Lower lobe of right lung (tissue), 2 donors: ENCODE measurements around the gene CPNE6. TPM values are rescaled to one million over a fixed set of nuclear protein-coding genes. Genes with fewer than 3 reads are reported as not detected.
"Not testable (repeated sequence)": the region's sequence is repeated elsewhere in the genome, so short reads cannot be mapped to it uniquely, and the experiment has no call there.

Experiments
- ATAC-seq, 2 donors: fragments of 200-7000 bp; cut with Tn5 transposase; one replicate each; pipeline ENCODE4 v1.9.1; 2020 to 2022; ENCODE audit warnings: mild to moderate bottlenecking in 2 of 2, moderate library complexity in 2 of 2
- DNase-seq: peaks from one replicate; pipeline ENCODE4 v3.0.0-alpha.2; 2020
- H3K27ac ChIP-seq: fragments of 200-600 bp; one replicate; pipeline ENCODE4 v1.8.0; 2022
- H3K27me3 ChIP-seq: fragments of 200-600 bp; one replicate; pipeline ENCODE4 v1.8.0; 2022; ENCODE audit warnings: low read depth
- H3K36me3 ChIP-seq: fragments of 200-600 bp; one replicate; pipeline ENCODE4 v1.8.0; 2022; ENCODE audit warnings: mild to moderate bottlenecking
- H3K4me1 ChIP-seq: fragments of 200-600 bp; one replicate; pipeline ENCODE4 v1.8.0; 2022
- H3K4me3 ChIP-seq: fragments of 200-600 bp; one replicate; pipeline ENCODE4 v1.8.0; 2022; ENCODE audit warnings: mild to moderate bottlenecking
- H3K9me3 ChIP-seq: fragments of 200-600 bp; one replicate; pipeline ENCODE4 v1.8.0; 2022
- CTCF ChIP-seq: fragments of 200-600 bp; IDR thresholded peaks from one replicate; pipeline ENCODE4 v1.8.0; 2022; ENCODE audit warnings: antibody characterized with exemption, mild to moderate bottlenecking
- intact Hi-C: fragments of 100-400 bp; cut with DNase I; formaldehyde crosslinking; loops from one replicate; pipeline ENCODE4 v1.11.0; 2022
- total RNA-seq: library from RNA; stranded (reverse); fragmentation: NEBNext Ultra II Directional; extraction: Animal tissue kit (Norgen Biotek cat#: 25700); gene quantifications from one replicate; pipeline ENCODE4 v1.2.1, GENCODE V29; 2021
- donor health status: DM: no; HTN: yes; CAD: no; lungs with severe emphysema.

The CPNE6 gene
- total RNA-seq, 1 donor from 2014 or later, result not detected

- H3K4me3 ChIP-seq, result no peak overlapping the region
- peaks cover 54% of the 10 kb centered on the region for H3K36me3 ChIP-seq
- no peaks in the 10 kb centered on the region for H3K9me3 ChIP-seq
- intact Hi-C loops, result no loop called here
- H3K4me1 ChIP-seq, result peaks cover 6% of the 10 kb centered on the region
- DNase-seq (no peak), ATAC-seq (no peak)
- no peak for TF ChIP-seq CTCF
- no peak overlapping the region for H3K27ac ChIP-seq
- H3K27me3 ChIP-seq, result no peaks in the 10 kb centered on the region
Observed at GRCh38 chr14:24100197-24100981, 29.0 kb downstream of the CPNE6 start.

GRCh38 chr14:24100982-24101494, 29.7 kb downstream of the CPNE6 start:
- Histone ChIP-seq H3K9me3 (no peaks in the 10 kb centered on the region), H3K27ac (no peak overlapping the region), H3K36me3 (peaks cover 54% of the 10 kb centered on the region), H3K27me3 (no peaks in the 10 kb centered on the region), H3K4me1 (no peaks in the 10 kb centered on the region), H3K4me3 (no peak overlapping the region)
- no peak for ATAC-seq
- no peak for DNase-seq
- intact Hi-C loops, result no loop called here
- TF ChIP-seq CTCF, result no peak

GRCh38 chr14:24102357-24103048, 31.1 kb downstream of the CPNE6 start:
- H3K4me1 ChIP-seq, result no peaks in the 10 kb centered on the region
- no peak for DNase-seq
- H3K27me3 ChIP-seq, result no peaks in the 10 kb centered on the region
- intact Hi-C loops, result no loop called here
- H3K36me3 ChIP-seq, result peaks cover 54% of the 10 kb centered on the region
- no peak overlapping the region for H3K27ac ChIP-seq
- H3K4me3 ChIP-seq, result no peak overlapping the region
- no peaks in the 10 kb centered on the region for H3K9me3 ChIP-seq
- no peak for ATAC-seq
- TF ChIP-seq CTCF, result no peak

GRCh38 chr14:24103451-24103850, 32.1 kb downstream of the CPNE6 start:
- Histone ChIP-seq H3K4me1 (peaks cover 8% of the 10 kb centered on the region), H3K4me3 (no peak overlapping the region), H3K9me3 (no peaks in the 10 kb centered on the region), H3K27me3 (no peaks in the 10 kb centered on the region), H3K36me3 (peaks cover 45% of the 10 kb centered on the region), H3K27ac (no peak overlapping the region)
- intact Hi-C loops, result no loop called here
- DNase-seq, result no peak
- no peak for TF ChIP-seq CTCF
- no peak for ATAC-seq

GRCh38 chr14:24105609-24106239, 34.4 kb downstream of the CPNE6 start:
- peak overlapping the region; percentile 1 for H3K27ac ChIP-seq
- H3K36me3 ChIP-seq, result peaks cover 24% of the 10 kb centered on the region
- H3K27me3 ChIP-seq, DNase-seq, H3K4me3 ChIP-seq, intact Hi-C loops, H3K9me3 ChIP-seq, ATAC-seq: not testable (repeated sequence)
- peaks cover 23% of the 10 kb centered on the region for H3K4me1 ChIP-seq
